Mesendoderm (in vitro differentiated cells): ENCODE measurements around the gene NUP93.

ENCODE experiments used
- DNase-seq: peaks from one replicate; pipeline ENCODE4 v3.0.0; 2013
- H2AK5ac ChIP-seq: 2 replicates; pipeline ENCODE4 v1.6.1; 2013; ENCODE audit warnings: low read length, inconsistent platforms
- H2BK120ac ChIP-seq: 2 replicates; pipeline ENCODE4 v1.6.1; 2013; ENCODE audit warnings: low read depth, mild to moderate bottlenecking, low read length, moderate library complexity, mixed read lengths
- H2BK15ac ChIP-seq: replicated peaks from 2 replicates; pipeline ENCODE4 v1.6.1; 2013; ENCODE audit warnings: low read depth, mild to moderate bottlenecking, moderate library complexity
- H2BK5ac ChIP-seq: 2 replicates; pipeline ENCODE4 v1.6.1; 2013; ENCODE audit warnings: low read length, inconsistent platforms
- H3K18ac ChIP-seq: 2 replicates; pipeline ENCODE4 v1.6.1; 2013; ENCODE audit warnings: mild to moderate bottlenecking, low read length, mixed read lengths
- H3K23ac ChIP-seq: one replicate; pipeline ENCODE4 v1.6.1; 2013; ENCODE audit warnings: low read length
- H3K27ac ChIP-seq: 2 replicates; pipeline ENCODE4 v1.5.1; 2013; ENCODE audit warnings: low read depth, mild to moderate bottlenecking, inconsistent platforms, low read length, moderate library complexity
- H3K27me3 ChIP-seq: 2 replicates; pipeline ENCODE4 v1.6.1; 2013; ENCODE audit warnings: low read length, control low read depth, mild to moderate bottlenecking, inconsistent platforms; ENCODE audit not compliant: insufficient read depth, poor library complexity
- H3K36me3 ChIP-seq: 2 replicates; pipeline ENCODE4 v1.6.1; 2013; ENCODE audit warnings: low read length, inconsistent platforms; ENCODE audit not compliant: control insufficient read depth, insufficient read depth
- H3K4ac ChIP-seq: one replicate; pipeline ENCODE4 v1.6.1; 2013; ENCODE audit warnings: low read depth, mild to moderate bottlenecking, low read length, moderate library complexity
- H3K4me1 ChIP-seq: 2 replicates; pipeline ENCODE4 v1.6.1; 2013; ENCODE audit warnings: low read depth, low read length, inconsistent platforms; ENCODE audit not compliant: control insufficient read depth
- H3K4me2 ChIP-seq: 2 replicates; pipeline ENCODE4 v1.6.1; 2013; ENCODE audit warnings: low read length
- H3K4me3 ChIP-seq: 2 replicates; pipeline ENCODE4 v1.5.1; 2013; ENCODE audit warnings: mild to moderate bottlenecking, low read length
- H3K56ac ChIP-seq: one replicate; pipeline ENCODE4 v1.6.1; 2013; ENCODE audit warnings: low read length
- H3K79me1 ChIP-seq: 2 replicates; pipeline ENCODE4 v1.6.1; 2013; ENCODE audit warnings: low read length, inconsistent platforms
- H3K79me2 ChIP-seq: 2 replicates; pipeline ENCODE4 v1.6.1; 2013; ENCODE audit warnings: mild to moderate bottlenecking, low read length; ENCODE audit not compliant: control insufficient read depth, insufficient read depth
- H3K9ac ChIP-seq: 2 replicates; pipeline ENCODE4 v1.6.1; 2013; ENCODE audit warnings: low read length, inconsistent platforms
- H4K5ac ChIP-seq: one replicate; pipeline ENCODE4 v1.6.1; 2013; ENCODE audit warnings: low read length
- H4K8ac ChIP-seq: one replicate; pipeline ENCODE4 v1.6.1; 2013; ENCODE audit warnings: low read depth, mild to moderate bottlenecking, control low read depth, low read length, moderate library complexity
- WGBS: extraction: QIAGEN DNeasy Blood & Tissue Kit; methylation state at CpG from one replicate; pipeline ENCODE4 v1.1.7; 2013; ENCODE audit warnings: low lambda C conversion rate, missing lambda C conversion rate; ENCODE audit not compliant: insufficient coverage; ENCODE audit errors: extremely low coverage; 5-methylcytosine and 5-hydroxymethylcytosine counted together

NUP93 gene

DNA sequence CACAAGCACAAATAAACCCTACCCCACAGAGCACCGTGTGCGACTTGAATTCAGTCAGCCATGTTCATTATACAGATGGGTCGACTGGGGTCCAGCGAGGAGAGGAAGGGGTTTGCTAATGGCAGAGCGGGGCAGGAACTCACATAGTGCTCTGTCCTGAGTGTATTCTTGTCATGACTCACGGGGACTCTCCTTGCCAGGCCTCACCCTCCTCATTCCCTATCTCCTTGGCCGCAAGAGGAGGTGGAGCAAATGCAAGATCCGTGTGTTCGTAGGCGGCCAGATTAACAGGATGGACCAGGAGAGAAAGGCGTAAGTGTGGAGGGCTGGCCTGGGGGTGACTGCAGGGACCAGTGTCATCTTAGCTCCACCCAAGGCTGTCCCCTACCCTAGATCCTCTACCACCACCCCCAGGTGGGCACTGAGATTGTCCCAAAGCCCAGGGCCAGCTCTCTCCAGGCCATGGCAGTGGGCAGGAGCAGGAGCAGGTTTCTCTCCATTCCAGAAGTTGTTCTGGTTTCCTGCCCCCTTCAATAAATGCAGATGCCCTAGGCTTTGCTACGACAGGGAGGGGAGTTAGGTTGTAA lies 164.5 kb downstream of the NUP93 start:
- Histone ChIP-seq H2AK5ac (no peak overlapping the region), H4K8ac (no peak overlapping the region), H3K4me3 (no peak overlapping the region), H2BK15ac (no peak overlapping the region), H3K4me1 (no peaks in the 10 kb centered on the region), H3K4me2 (no peak overlapping the region), H3K4ac (no peak overlapping the region), H3K23ac (no peak overlapping the region), H3K79me1 (no peaks in the 10 kb centered on the region), H3K56ac (no peak overlapping the region), H3K9ac (no peak overlapping the region), H4K5ac (no peak overlapping the region), H3K27ac (no peak overlapping the region), H2BK120ac (no peak overlapping the region), H2BK5ac (no peak overlapping the region), H3K79me2 (no peaks in the 10 kb centered on the region), H3K18ac (no peak overlapping the region), H3K27me3 (no peaks in the 10 kb centered on the region), H3K36me3 (no peaks in the 10 kb centered on the region)
- DNase-seq = no peak
- WGBS = no CpG with 5 or more reads among the region's 12 CpGs

DNA sequence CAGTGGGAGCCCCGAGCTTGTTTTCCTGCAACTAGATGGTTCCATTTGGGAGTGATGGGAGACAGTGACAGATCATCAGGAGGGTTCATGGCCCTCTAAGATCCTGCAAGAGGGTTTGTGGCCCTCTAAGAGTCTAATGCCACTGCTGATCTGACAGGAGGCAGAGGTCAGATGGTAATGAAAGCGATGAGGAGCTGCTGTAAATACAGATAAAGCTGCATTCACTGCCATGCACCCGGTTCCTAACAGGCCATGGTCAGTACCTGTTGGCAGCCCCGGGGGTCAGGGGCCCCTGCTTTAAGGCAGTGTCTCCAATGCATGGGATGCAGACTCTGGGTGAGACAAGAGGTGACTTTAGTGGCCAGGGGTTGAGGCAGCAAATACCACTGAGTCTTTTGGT lies 165.9 kb downstream of the NUP93 start:
- no peaks in the 10 kb centered on the region for H3K4me1 ChIP-seq
- no peak overlapping the region for H3K27ac ChIP-seq
- H3K56ac ChIP-seq = no peak overlapping the region
- no peak overlapping the region for H2BK15ac ChIP-seq
- WGBS = no CpG with 5 or more reads among the region's 4 CpGs
- no peak overlapping the region for H4K8ac ChIP-seq
- no peak for DNase-seq
- no peaks in the 10 kb centered on the region for H3K79me2 ChIP-seq
- H4K5ac ChIP-seq = no peak overlapping the region
- no peak overlapping the region for H3K9ac ChIP-seq
- no peaks in the 10 kb centered on the region for H3K36me3 ChIP-seq
- H2AK5ac ChIP-seq = no peak overlapping the region
- no peaks in the 10 kb centered on the region for H3K79me1 ChIP-seq
- H2BK5ac ChIP-seq = no peak overlapping the region
- H3K4me3 ChIP-seq = no peak overlapping the region
- H3K27me3 ChIP-seq = no peaks in the 10 kb centered on the region
- no peak overlapping the region for H3K4ac ChIP-seq
- no peak overlapping the region for H3K4me2 ChIP-seq
- no peak overlapping the region for H3K18ac ChIP-seq
- no peak overlapping the region for H3K23ac ChIP-seq
- no peak overlapping the region for H2BK120ac ChIP-seq

DNA sequence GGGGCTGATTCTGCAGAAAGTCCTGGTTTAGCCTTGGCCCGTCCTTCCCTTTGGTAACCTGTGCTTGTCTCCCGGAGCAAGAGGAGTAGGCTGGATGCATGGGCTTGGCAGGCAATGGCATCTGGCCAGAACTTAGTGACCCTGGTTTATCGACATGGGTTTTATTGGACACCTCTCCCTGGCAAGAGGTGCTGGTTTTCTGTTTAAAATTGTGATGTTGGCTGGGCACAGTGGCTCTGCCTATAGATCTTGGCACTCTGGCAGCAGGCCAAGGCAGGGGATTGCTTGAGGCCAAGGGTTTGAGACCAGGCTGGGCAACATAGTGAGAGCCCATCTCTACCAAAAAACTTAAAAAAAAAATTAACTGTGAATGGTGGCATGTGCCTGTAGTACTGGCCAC lies 166.3 kb downstream of the NUP93 start:
- no peak overlapping the region for H2BK5ac ChIP-seq
- no CpG with 5 or more reads among the region's 3 CpGs for WGBS
- DNase-seq = no peak
- H4K5ac ChIP-seq = no peak overlapping the region
- no peak overlapping the region for H3K18ac ChIP-seq
- H3K4me1 ChIP-seq = no peaks in the 10 kb centered on the region
- H3K27ac ChIP-seq = no peak overlapping the region
- H3K4me3 ChIP-seq = no peak overlapping the region
- no peaks in the 10 kb centered on the region for H3K27me3 ChIP-seq
- no peak overlapping the region for H3K4me2 ChIP-seq
- H3K56ac ChIP-seq = no peak overlapping the region
- no peak overlapping the region for H2BK120ac ChIP-seq
- H3K79me2 ChIP-seq = no peaks in the 10 kb centered on the region
- no peak overlapping the region for H3K4ac ChIP-seq
- H2AK5ac ChIP-seq = no peak overlapping the region
- H3K79me1 ChIP-seq = no peaks in the 10 kb centered on the region
- H2BK15ac ChIP-seq = no peak overlapping the region
- H3K9ac ChIP-seq = no peak overlapping the region
- no peaks in the 10 kb centered on the region for H3K36me3 ChIP-seq
- H3K23ac ChIP-seq = no peak overlapping the region
- H4K8ac ChIP-seq = no peak overlapping the region

DNA sequence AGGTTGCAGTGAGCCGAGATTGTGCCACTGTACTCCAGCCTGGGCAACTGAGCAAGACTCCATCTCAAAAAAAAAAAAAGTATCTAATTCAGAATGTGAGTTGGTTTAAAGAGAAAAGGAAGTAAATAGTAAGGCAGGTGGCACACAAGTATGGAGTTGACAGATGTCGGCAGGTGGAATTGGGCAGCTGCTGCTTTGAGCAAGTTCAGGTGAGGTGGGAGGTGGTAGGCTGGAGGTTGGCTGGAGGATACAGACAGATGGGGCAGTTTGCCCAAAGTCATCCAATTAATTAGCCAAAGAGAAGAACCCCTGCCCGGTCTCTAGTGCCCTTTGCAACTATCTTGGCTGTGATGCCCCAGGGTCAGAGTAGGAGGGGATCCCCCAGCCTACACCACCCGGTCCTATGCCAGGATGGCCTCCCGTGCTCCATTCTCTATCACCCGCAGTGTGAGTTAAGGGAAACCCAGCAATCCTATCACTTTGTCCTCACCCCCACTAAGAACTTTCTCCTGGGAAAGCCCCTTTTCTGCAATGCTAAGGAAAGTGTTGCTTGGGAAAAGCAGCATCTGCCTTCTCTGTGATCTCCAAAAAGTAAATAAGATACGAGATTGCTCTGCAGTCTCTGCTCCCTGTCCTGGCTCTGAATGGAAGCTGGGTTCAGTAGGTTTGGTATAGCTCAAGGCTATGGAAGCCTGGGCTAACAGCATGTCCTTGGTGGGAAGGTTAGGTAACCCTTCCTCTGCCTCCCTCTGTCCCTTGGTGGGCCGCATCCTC lies 167.3 kb downstream of the NUP93 start:
- Histone ChIP-seq H3K79me2 (no peaks in the 10 kb centered on the region), H2BK120ac (no peak overlapping the region), H3K4ac (no peak overlapping the region), H3K27me3 (no peaks in the 10 kb centered on the region), H3K4me3 (no peak overlapping the region), H3K9ac (no peak overlapping the region), H3K79me1 (no peaks in the 10 kb centered on the region), H3K56ac (no peak overlapping the region), H3K4me1 (no peaks in the 10 kb centered on the region), H3K27ac (no peak overlapping the region), H2BK15ac (no peak overlapping the region), H4K8ac (no peak overlapping the region), H4K5ac (no peak overlapping the region), H3K4me2 (no peak overlapping the region), H3K18ac (no peak overlapping the region), H3K23ac (no peak overlapping the region), H2AK5ac (no peak overlapping the region), H3K36me3 (no peaks in the 10 kb centered on the region), H2BK5ac (no peak overlapping the region)
- no peak for DNase-seq
- WGBS = no CpG with 5 or more reads among the region's 8 CpGs

DNA sequence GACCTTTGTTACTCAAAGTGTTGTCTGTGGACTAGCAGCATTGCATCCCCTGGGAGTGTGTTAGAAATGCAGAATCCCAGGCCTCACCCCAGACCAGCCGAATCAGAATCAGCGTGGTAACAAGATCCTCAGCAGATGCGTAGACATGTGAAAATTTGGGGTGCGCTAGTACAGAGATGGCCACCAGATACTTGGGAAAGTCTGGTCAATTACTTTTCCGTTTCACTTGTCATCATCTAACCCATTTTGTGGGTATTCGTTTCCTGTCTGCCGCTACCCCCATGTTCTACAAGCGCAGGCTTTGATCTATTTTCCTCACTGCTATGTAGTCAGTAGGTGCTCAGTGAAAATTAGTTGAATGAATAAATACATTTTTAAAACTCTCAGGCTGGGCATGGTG lies 168.9 kb downstream of the NUP93 start:
- H4K8ac ChIP-seq = no peak overlapping the region
- H3K4ac ChIP-seq = no peak overlapping the region
- H3K23ac ChIP-seq = no peak overlapping the region
- no peaks in the 10 kb centered on the region for H3K4me1 ChIP-seq
- no peaks in the 10 kb centered on the region for H3K27me3 ChIP-seq
- H3K79me1 ChIP-seq = no peaks in the 10 kb centered on the region
- no peak overlapping the region for H3K9ac ChIP-seq
- H2AK5ac ChIP-seq = no peak overlapping the region
- H3K4me2 ChIP-seq = no peak overlapping the region
- no peak overlapping the region for H3K18ac ChIP-seq
- no peak overlapping the region for H2BK15ac ChIP-seq
- H3K36me3 ChIP-seq = no peaks in the 10 kb centered on the region
- no peak overlapping the region for H2BK120ac ChIP-seq
- H4K5ac ChIP-seq = no peak overlapping the region
- no peak overlapping the region for H3K56ac ChIP-seq
- no peaks in the 10 kb centered on the region for H3K79me2 ChIP-seq
- no peak overlapping the region for H3K4me3 ChIP-seq
- no peak overlapping the region for H2BK5ac ChIP-seq
- H3K27ac ChIP-seq = no peak overlapping the region
- no CpG with 5 or more reads among the region's 8 CpGs for WGBS
- no peak for DNase-seq
